Prostate gland (tissue), 2 donors: Measurements from ENCODE around the gene PIK3C2G.

Experiments used
- CTCF ChIP-seq, 4 experiments: fragments of 200-600 bp in 2 of 4; fragments of 450-650 bp in 2 of 4; sonication (generic) in 2 of 4; IDR thresholded peaks; 1 replicate in 3 of 4; 2 replicates in 1 of 4; pipeline ENCODE4 v1.5.1; 2016 to 2019; ENCODE audit warnings: antibody characterized with exemption in 4 of 4, mild to moderate bottlenecking in 2 of 4, moderate library complexity in 2 of 4
- POLR2A ChIP-seq: fragments of 450-650 bp; IDR thresholded peaks from one replicate; pipeline ENCODE4 v1.6.1; 2016; ENCODE audit warnings: antibody characterized with exemption, mild to moderate bottlenecking
- POLR2AphosphoS5 ChIP-seq: sonication (generic); formaldehyde crosslinking; IDR thresholded peaks from one replicate; pipeline ENCODE4 v1.6.1; 2017; ENCODE audit warnings: antibody characterized with exemption

GRCh38 chr12:18431771-18432170, 170.5 kb downstream of the PIK3C2G start:
- TF ChIP-seq CTCF (IDR thresholded peaks at IDR 0.05): no peak
- no peak for TF ChIP-seq POLR2AphosphoS5
- no peak for TF ChIP-seq POLR2A
